Right renal pelvis (tissue), 4 donors: ENCODE measurements around the gene ABCB8. TPM values are rescaled to one million over a fixed set of nuclear protein-coding genes. Genes with fewer than 3 reads are reported as not detected.
"Not testable (repeated sequence)": the region's sequence is repeated elsewhere in the genome, so short reads cannot be mapped to it uniquely, and the experiment has no call there.

Experiments
- DNase-seq, 4 donors: peaks; one replicate each; pipeline ENCODE4 v3.0.0-alpha.2; 2013; ENCODE audit warnings: low read depth in 4 of 4, low spot score in 3 of 4, missing footprints in 1 of 4
- polyA plus RNA-seq, 4 donors: library from polyadenylated mRNA; unstranded; fragments of 120-200 nt; gene quantifications; one replicate each; pipeline ENCODE4 v1.2.1, GENCODE V29; 2013; ENCODE audit not compliant: insufficient read length in 4 of 4

Gene ABCB8
- polyA plus RNA-seq, 4 donors: 18.7 to 23.7 (median 21.3) TPM

- DNase-seq: no peak
These were observed 15.3 kb upstream of the ABCB8 start for GRCh38 chr7:151012911-151013347.

GRCh38 chr7:151013356-151013732 lies 14.9 kb upstream of the ABCB8 start:
- no peak for DNase-seq

- DNase-seq: peak in 1 of 4 donors; percentile 74
These were observed 14.3 kb upstream of the ABCB8 start for GRCh38 chr7:151013733-151014497.

GRCh38 chr7:151014950-151015349 lies 13.3 kb upstream of the ABCB8 start:
- DNase-seq: no peak

- no peak for DNase-seq
These were observed 12.3 kb upstream of the ABCB8 start for GRCh38 chr7:151015967-151016366.

- DNase-seq: no peak
These were observed 11.7 kb upstream of the ABCB8 start for GRCh38 chr7:151016505-151016904.

- DNase-seq: no peak
These were observed 11.3 kb upstream of the ABCB8 start for GRCh38 chr7:151016942-151017341.

- no peak for DNase-seq
These were observed 10.8 kb upstream of the ABCB8 start for GRCh38 chr7:151017370-151017952.

- DNase-seq: no peak
These were observed 10.3 kb upstream of the ABCB8 start for GRCh38 chr7:151017953-151018420.

- DNase-seq: no peak
These were observed 9.7 kb upstream of the ABCB8 start for GRCh38 chr7:151018421-151019129.

GRCh38 chr7:151019130-151019447 lies 9.2 kb upstream of the ABCB8 start:
- no peak for DNase-seq

GRCh38 chr7:151020231-151020630 lies 8.0 kb upstream of the ABCB8 start:
- no peak for DNase-seq

GRCh38 chr7:151023232-151023631 lies 5.0 kb upstream of the ABCB8 start:
- DNase-seq: no peak

GRCh38 chr7:151024435-151025056 lies 3.7 kb upstream of the ABCB8 start, which contains the start of gene ATG9B:
Gene ATG9B, minus strand, starts transcription at chr7:151024494. Its CDS starts 71 bp downstream, at chr7:151024423.
- DNase-seq: no peak

GRCh38 chr7:151025924-151026671 lies 2.2 kb upstream of the ABCB8 start:
- no peak for DNase-seq

GRCh38 chr7:151026771-151027727 lies 1.2 kb upstream of the ABCB8 start:
- DNase-seq: not testable (repeated sequence)

- not testable (repeated sequence) for DNase-seq
These were observed 521 bp upstream of the ABCB8 start for GRCh38 chr7:151027728-151028130.

- DNase-seq: no peak
These were observed 775 bp downstream of the ABCB8 start for GRCh38 chr7:151028948-151029501.

GRCh38 chr7:151031011-151031410 lies 2.8 kb downstream of the ABCB8 start:
- no peak for DNase-seq
